ENCODE measurements around the gene KRT23. TPM values are rescaled to one million over a fixed set of nuclear protein-coding genes. Genes with fewer than 3 reads are reported as not detected.

The KRT23 gene
- total and polyA plus RNA-seq, 2 of the 13 experiments (the other 11 are each of a cell fraction or from before 2014, with no cell fraction given) = 24.7 to 51.1 TPM

DNA sequence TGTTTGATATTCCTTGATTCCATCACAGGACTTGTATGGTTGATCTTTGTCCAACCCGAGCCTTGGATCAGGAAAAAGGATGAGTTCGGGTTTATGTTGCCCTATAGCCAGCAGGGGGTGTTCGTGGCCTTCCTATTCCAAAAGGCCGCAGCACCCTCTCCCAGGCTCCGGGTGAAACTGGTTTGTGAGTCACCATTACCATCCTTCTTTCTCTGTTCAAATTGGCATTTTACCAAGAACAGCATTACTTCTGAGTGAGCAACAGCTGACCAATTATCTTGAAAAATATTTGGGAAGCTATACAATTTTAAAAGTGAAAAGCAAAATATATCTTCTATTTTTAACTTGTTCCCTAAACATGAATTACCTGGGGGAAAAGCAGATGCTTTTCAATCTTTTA lies 28.1 kb downstream of the KRT23 start (continued):
- TF ChIP-seq, protein P1, sequence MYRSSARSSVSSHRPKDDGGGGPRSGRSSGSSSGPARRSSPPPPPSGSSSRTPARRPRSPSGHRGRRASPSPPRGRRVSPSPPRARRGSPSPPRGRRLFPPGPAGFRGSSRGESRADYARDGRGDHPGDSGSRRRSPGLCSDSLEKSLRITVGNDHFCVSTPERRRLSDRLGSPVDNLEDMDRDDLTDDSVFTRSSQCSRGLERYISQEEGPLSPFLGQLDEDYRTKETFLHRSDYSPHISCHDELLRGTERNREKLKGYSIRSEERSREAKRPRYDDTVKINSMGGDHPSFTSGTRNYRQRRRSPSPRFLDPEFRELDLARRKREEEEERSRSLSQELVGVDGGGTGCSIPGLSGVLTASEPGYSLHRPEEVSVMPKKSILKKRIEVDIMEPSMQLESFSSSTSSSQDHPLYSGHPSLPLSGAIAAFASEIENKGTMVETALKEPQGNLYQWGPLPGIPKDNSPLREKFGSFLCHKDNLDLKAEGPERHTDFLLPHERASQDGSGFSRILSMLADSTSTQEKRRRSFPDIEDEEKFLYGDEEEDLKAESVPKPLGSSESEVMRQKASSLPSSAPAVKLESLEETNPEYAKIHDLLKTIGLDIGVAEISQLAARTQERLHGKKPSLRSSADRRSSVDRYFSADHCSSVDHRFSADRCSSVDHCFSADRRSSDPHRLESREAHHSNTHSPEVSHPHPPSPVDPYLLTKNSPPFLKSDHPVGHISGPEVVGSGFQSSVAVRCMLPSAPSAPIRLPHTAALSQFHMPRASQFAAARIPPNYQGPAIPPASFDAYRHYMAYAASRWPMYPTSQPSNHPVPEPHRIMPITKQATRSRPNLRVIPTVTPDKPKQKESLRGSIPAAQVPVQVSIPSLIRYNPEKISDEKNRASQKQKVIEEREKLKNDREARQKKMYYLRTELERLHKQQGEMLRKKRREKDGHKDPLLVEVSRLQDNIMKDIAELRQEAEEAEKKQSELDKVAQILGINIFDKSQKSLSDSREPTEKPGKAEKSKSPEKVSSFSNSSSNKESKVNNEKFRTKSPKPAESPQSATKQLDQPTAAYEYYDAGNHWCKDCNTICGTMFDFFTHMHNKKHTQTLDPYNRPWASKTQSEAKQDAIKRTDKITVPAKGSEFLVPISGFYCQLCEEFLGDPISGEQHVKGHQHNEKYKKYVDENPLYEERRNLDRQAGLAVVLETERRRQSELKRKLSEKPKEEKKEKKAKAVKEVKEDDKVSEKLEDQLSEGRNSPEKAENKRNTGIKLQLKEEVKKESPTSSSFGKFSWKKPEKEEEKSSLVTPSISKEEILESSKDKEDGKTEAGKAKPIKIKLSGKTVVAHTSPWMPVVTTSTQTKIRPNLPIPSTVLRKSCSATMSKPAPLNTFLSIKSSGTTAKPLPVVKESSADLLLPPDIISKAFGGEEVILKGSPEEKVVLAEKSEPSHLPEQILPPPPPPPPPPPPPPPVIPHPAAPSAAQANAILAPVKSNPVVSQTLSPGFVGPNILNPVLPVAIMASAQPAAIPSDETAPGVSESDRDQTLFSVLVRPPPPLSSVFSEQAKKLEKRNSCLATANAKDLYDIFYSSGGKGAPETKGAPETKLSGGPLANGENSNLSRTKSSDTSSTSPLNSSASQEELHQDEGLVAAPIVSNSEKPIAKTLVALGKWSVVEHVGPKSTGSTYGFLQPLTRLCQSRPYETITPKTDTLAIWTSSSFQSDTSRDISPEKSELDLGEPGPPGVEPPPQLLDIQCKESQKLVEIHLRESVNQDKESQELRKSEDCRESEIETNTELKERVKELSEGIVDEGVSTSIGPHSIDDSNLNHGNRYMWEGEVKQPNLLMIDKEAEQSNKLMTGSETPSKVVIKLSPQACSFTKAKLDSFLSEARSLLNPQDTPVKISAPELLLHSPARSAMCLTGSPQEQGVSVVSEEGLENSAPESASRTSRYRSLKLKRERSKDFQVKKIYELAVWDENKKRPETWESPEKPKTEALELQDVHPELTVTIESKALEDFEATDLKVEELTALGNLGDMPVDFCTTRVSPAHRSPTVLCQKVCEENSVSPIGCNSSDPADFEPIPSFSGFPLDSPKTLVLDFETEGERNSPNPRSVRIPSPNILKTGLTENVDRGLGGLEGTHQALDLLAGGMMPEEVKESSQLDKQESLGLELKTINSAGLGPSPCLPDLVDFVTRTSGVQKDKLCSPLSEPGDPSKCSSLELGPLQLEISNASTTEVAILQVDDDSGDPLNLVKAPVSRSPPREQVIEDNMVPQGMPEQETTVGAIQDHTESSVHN (CRISPR knock-in tag; IDR thresholded peaks at IDR 0.05) = no peak
- TF ChIP-seq JUNB (CRISPR knock-in tag; IDR thresholded peaks at IDR 0.05; ENCODE audit: borderline replicate concordance) (no peak), KLF13 (CRISPR knock-in tag; IDR thresholded peaks at IDR 0.05) (no peak), RAD51 (IDR thresholded peaks at IDR 0.05; ENCODE audit: borderline replicate concordance) (no peak), TBL1XR1 (IDR thresholded peaks at IDR 0.05; ENCODE audit: borderline replicate concordance, low read length, partially characterized antibody) (peak; percentile 49), ZNF878 (CRISPR knock-in tag; IDR thresholded peaks at IDR 0.05) (no peak), GABPA (IDR thresholded peaks at IDR 0.05; ENCODE audit: low read depth, low read length) (no peak), GABPA (CRISPR knock-in tag; IDR thresholded peaks at IDR 0.05; ENCODE audit: low read depth) (peak; percentile 25; the same call in 1 of the 2 replicates), ZNF207 (IDR thresholded peaks at IDR 0.05; ENCODE audit: borderline replicate concordance) (no peak), ZNF746 (CRISPR knock-in tag; IDR thresholded peaks at IDR 0.05) (no peak), ARNTL (CRISPR knock-in tag; IDR thresholded peaks at IDR 0.05) (no peak), ZNF788 (CRISPR knock-in tag; IDR thresholded peaks at IDR 0.05; ENCODE audit: borderline replicate concordance) (no peak), SAP130 (CRISPR knock-in tag; IDR thresholded peaks at IDR 0.05; ENCODE audit: low read depth) (peak; percentile 18), ZNF451 (CRISPR knock-in tag; IDR thresholded peaks at IDR 0.05) (no peak), SIN3B (IDR thresholded peaks at IDR 0.05; ENCODE audit: low read length) (0 out of 2 replicates have a peak, but pooled peaks have one; percentile 39), ZFP36 (IDR thresholded peaks at IDR 0.05; ENCODE audit: borderline replicate concordance, low read depth, low read length, partially characterized antibody) (no peak), NBN (conservative IDR thresholded peaks at IDR 0.05) (no peak), ARNT (IDR thresholded peaks at IDR 0.05) (no peak)
- TF ChIP-seq, protein P2, sequence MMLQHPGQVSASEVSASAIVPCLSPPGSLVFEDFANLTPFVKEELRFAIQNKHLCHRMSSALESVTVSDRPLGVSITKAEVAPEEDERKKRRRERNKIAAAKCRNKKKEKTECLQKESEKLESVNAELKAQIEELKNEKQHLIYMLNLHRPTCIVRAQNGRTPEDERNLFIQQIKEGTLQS (CRISPR knock-in tag; IDR thresholded peaks at IDR 0.05) = no peak
- TF ChIP-seq, protein P3, sequence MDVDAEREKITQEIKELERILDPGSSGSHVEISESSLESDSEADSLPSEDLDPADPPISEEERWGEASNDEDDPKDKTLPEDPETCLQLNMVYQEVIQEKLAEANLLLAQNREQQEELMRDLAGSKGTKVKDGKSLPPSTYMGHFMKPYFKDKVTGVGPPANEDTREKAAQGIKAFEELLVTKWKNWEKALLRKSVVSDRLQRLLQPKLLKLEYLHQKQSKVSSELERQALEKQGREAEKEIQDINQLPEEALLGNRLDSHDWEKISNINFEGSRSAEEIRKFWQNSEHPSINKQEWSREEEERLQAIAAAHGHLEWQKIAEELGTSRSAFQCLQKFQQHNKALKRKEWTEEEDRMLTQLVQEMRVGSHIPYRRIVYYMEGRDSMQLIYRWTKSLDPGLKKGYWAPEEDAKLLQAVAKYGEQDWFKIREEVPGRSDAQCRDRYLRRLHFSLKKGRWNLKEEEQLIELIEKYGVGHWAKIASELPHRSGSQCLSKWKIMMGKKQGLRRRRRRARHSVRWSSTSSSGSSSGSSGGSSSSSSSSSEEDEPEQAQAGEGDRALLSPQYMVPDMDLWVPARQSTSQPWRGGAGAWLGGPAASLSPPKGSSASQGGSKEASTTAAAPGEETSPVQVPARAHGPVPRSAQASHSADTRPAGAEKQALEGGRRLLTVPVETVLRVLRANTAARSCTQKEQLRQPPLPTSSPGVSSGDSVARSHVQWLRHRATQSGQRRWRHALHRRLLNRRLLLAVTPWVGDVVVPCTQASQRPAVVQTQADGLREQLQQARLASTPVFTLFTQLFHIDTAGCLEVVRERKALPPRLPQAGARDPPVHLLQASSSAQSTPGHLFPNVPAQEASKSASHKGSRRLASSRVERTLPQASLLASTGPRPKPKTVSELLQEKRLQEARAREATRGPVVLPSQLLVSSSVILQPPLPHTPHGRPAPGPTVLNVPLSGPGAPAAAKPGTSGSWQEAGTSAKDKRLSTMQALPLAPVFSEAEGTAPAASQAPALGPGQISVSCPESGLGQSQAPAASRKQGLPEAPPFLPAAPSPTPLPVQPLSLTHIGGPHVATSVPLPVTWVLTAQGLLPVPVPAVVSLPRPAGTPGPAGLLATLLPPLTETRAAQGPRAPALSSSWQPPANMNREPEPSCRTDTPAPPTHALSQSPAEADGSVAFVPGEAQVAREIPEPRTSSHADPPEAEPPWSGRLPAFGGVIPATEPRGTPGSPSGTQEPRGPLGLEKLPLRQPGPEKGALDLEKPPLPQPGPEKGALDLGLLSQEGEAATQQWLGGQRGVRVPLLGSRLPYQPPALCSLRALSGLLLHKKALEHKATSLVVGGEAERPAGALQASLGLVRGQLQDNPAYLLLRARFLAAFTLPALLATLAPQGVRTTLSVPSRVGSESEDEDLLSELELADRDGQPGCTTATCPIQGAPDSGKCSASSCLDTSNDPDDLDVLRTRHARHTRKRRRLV (CRISPR knock-in tag; IDR thresholded peaks at IDR 0.05) = no peak
